ENCODE measurements around the gene SELENOS.

SELENOS gene

GRCh38 chr15:101322854-101323477 lies 45.7 kb upstream of the SELENOS start:
- no peak overlapping the region for H3K4me3 ChIP-seq (ENCODE audit: low read depth, low read length)
- TF ChIP-seq CTCF (IDR thresholded peaks at IDR 0.05; ENCODE audit: low read depth, low read length) = no peak

GRCh38 chr15:101322016-101322695 lies 44.9 kb upstream of the SELENOS start:
- no peak for TF ChIP-seq CTCF (IDR thresholded peaks at IDR 0.05; ENCODE audit: low read depth, low read length)
- no peak overlapping the region for H3K4me3 ChIP-seq (ENCODE audit: low read depth, low read length)

DNA sequence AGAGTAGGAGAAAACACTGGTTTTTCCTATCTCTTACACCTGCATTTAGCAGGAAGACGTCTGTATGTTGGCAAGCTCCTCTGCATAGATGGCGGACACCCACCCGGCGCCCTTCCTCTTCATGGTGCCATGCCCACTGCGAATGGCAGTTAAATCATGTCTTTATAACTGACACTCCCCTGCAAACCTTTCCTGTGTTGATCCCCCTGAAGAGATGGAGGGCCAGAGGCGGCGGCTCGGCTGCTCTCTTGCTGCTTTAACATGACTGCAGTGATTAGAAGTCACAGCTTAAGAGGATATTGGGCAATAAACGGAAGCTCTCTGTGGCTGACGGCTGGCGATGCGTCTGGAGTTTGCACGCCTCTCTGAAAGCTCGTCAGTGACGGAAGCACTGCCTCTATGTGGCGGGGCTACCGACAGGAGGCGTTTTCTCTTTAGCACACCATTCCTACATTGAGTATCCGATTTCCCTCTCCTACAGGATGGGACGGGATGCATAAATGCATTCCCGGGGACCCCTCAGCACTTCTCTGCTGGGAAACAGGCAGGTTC lies 43.3 kb upstream of the SELENOS start:
- 0 out of 2 replicates have a peak, but pooled peaks have one; percentile 6 for TF ChIP-seq CTCF (IDR thresholded peaks at IDR 0.05; ENCODE audit: low read depth, low read length)
- H3K4me3 ChIP-seq (ENCODE audit: low read depth, low read length) = no peak overlapping the region

- no peak for TF ChIP-seq CTCF (IDR thresholded peaks at IDR 0.05; ENCODE audit: low read depth, low read length)
- H3K4me3 ChIP-seq (ENCODE audit: low read depth, low read length) = no peak overlapping the region
Observed at GRCh38 chr15:101318839-101319238, 41.6 kb upstream of the SELENOS start.

DNA sequence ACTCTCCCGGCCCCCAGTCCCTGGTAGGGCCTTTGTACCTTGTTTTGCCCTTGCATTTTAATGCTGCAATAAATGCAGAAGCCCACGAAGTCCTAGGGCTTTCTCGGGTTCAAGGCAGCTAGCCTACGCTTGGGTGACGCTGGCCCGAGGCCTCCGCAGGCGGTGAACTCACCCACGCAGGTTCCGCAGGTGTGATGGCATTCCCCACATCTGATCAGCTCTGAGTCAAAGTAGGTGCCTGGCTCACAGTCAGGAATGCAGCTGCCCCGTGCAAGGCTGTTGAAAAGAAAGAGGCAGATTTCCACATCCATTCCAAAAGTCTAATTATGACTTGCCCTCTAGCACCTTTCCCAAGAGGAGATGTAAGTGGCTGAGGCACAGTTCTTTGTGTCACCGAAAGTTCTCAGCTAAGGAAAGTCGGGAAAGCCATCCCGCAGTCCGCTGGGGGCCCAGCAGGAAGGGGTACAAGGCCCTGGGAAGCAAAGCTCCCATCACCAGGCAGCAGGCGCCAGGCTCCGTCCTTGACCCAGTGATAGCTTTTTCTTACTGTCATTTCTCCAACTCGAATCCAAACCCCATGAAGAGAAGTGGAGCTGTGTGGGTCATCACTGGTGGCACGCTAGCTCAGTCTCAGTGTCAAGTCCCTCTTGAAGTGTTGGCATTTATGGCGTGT lies 41.0 kb upstream of the SELENOS start:
- TF ChIP-seq CTCF (IDR thresholded peaks at IDR 0.05; ENCODE audit: low read depth, low read length) = no peak

DNA sequence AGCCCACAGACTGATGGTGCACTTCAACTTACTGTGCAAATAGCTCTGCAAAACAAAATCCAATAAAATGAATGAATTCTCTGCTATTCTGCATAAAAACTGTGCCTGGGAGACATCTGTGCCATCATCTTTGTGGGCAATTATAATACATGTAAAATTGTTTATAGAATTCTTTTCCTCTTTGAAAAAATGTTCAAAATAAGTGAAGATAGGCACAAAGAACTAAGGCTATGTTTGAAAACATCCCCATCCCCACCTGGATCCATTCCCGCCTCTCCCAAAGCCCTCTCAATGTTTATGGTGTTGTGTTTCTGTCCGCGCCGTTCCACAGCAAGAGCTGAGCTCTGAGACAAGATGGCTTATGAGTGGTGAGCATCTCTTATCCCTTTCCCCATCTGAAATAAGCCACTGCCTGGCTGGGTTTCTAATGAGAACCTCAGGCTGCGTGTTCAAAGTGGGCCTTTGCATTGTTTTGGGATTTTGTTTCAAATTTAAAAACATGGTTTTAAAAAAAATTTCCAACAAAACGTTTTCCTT lies 40.1 kb upstream of the SELENOS start:
- TF ChIP-seq CTCF (IDR thresholded peaks at IDR 0.05; ENCODE audit: low read depth, low read length) = no peak
- no peak overlapping the region for H3K4me3 ChIP-seq (ENCODE audit: low read depth, low read length)

More for the DNA sequence above, 41.0 kb upstream of the SELENOS start:
- no peak overlapping the region for H3K4me3 ChIP-seq (ENCODE audit: low read depth, low read length)
